SW480 (cell line): Measurements from ENCODE around the gene VPS25.
"Not testable (repeated sequence)": the region's sequence is repeated elsewhere in the genome, so short reads cannot be mapped to it uniquely, and the experiment has no call there.

ENCODE experiments used
- DNase-seq: peaks from one replicate; pipeline ENCODE4 v3.0.0-alpha.2; 2016; ENCODE audit warnings: low spot score

VPS25 gene

GRCh38 chr17:42769964-42770363 is 3.3 kb upstream of the VPS25 start:
- not testable (repeated sequence) for DNase-seq

GRCh38 chr17:42772945-42773289 is 332 bp upstream of the VPS25 start:
- DNase-seq = no peak

- DNase-seq = no peak
Measured at GRCh38 chr17:42774066-42774745, 957 bp downstream of the VPS25 start.

- DNase-seq = no peak
Measured at GRCh38 chr17:42775534-42776098, 2.4 kb downstream of the VPS25 start.

- DNase-seq = no peak
Measured at GRCh38 chr17:42778570-42778969, 5.3 kb downstream of the VPS25 start.

GRCh38 chr17:42779304-42779935 is 6.2 kb downstream of the VPS25 start:
- DNase-seq = no peak

- peak; percentile 49 for DNase-seq
Measured at GRCh38 chr17:42779936-42780850, 6.9 kb downstream of the VPS25 start, which contains the start of gene WNK4. Gene WNK4, plus strand, starts transcription at chr17:42780610. Its CDS starts 89 bp downstream, at chr17:42780699.

- no peak for DNase-seq
Measured at GRCh38 chr17:42780851-42781638, 7.8 kb downstream of the VPS25 start.

- no peak for DNase-seq
Measured at GRCh38 chr17:42781639-42782165, 8.5 kb downstream of the VPS25 start.

- DNase-seq = no peak
Measured at GRCh38 chr17:42782166-42783061, 9.2 kb downstream of the VPS25 start.

GRCh38 chr17:42783062-42783790 is 10.0 kb downstream of the VPS25 start:
- peak; percentile 45 for DNase-seq

- no peak for DNase-seq
Measured at GRCh38 chr17:42783791-42784138, 10.5 kb downstream of the VPS25 start.

- DNase-seq = no peak
Measured at GRCh38 chr17:42784409-42784808, 11.2 kb downstream of the VPS25 start.

- no peak for DNase-seq
Measured at GRCh38 chr17:42784811-42785592, 11.8 kb downstream of the VPS25 start.

- DNase-seq = no peak
Measured at GRCh38 chr17:42787266-42787665, 14.0 kb downstream of the VPS25 start.

GRCh38 chr17:42791948-42792347 is 18.7 kb downstream of the VPS25 start:
- no peak for DNase-seq

- DNase-seq = no peak
Measured at GRCh38 chr17:42792545-42792944, 19.3 kb downstream of the VPS25 start.

GRCh38 chr17:42795061-42795460 is 21.8 kb downstream of the VPS25 start:
- no peak for DNase-seq

GRCh38 chr17:42795465-42795864 is 22.2 kb downstream of the VPS25 start:
- DNase-seq = no peak
